ENCODE results near the gene ZSWIM5. TPM values are rescaled to one million over a fixed set of nuclear protein-coding genes. Genes with fewer than 3 reads are reported as not detected.
A peak's percentile ranks its signal among the peaks of the same experiment; 100 is the strongest.

Gene ZSWIM5
- total and polyA plus RNA-seq, 2 of the 8 experiments (the other 6 are each of a cell fraction or from before 2014, with no cell fraction given): 2.5 to 3.9 TPM

DNA sequence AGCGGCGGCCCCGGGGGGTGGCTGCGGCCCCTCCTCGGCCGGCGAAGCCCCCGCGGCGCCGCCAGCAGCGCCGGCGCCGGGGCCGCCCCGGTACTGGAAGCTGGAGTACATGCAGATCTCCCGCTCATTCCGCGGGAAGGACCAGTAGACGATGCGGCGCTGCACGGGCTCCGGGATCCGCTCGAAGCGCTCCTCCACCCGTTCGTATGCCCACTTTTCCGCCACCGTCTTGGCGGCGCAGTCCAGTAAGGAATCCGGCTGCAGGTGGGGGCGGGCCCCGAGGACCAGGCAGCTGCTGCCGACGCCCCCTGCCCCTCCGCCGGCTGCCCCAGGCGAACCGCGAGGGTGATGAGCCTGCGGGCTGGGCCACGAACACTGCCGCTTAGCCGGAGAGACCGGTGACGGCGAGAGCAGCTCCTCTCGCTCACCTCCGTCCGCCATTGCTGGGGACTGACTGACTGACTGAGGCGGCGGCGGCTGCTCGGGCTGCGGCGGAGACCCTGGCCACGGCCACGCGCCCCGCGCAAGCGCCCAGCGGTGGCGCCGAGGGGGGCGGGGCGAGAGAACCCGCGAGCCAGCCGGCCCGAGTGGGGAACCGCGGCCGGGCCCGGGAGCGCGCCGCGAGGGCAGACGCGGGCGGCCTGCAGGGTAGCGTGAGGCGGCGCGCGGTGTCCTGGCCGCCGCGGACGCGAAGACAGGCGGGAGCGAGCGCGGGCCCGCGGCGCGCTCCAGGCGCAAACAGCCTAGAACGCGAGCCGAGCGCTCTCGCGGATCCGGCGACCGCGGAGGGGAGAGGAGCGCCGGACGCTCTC, at the start of gene ZSWIM5 (continued):
- TF ChIP-seq, protein P1, sequence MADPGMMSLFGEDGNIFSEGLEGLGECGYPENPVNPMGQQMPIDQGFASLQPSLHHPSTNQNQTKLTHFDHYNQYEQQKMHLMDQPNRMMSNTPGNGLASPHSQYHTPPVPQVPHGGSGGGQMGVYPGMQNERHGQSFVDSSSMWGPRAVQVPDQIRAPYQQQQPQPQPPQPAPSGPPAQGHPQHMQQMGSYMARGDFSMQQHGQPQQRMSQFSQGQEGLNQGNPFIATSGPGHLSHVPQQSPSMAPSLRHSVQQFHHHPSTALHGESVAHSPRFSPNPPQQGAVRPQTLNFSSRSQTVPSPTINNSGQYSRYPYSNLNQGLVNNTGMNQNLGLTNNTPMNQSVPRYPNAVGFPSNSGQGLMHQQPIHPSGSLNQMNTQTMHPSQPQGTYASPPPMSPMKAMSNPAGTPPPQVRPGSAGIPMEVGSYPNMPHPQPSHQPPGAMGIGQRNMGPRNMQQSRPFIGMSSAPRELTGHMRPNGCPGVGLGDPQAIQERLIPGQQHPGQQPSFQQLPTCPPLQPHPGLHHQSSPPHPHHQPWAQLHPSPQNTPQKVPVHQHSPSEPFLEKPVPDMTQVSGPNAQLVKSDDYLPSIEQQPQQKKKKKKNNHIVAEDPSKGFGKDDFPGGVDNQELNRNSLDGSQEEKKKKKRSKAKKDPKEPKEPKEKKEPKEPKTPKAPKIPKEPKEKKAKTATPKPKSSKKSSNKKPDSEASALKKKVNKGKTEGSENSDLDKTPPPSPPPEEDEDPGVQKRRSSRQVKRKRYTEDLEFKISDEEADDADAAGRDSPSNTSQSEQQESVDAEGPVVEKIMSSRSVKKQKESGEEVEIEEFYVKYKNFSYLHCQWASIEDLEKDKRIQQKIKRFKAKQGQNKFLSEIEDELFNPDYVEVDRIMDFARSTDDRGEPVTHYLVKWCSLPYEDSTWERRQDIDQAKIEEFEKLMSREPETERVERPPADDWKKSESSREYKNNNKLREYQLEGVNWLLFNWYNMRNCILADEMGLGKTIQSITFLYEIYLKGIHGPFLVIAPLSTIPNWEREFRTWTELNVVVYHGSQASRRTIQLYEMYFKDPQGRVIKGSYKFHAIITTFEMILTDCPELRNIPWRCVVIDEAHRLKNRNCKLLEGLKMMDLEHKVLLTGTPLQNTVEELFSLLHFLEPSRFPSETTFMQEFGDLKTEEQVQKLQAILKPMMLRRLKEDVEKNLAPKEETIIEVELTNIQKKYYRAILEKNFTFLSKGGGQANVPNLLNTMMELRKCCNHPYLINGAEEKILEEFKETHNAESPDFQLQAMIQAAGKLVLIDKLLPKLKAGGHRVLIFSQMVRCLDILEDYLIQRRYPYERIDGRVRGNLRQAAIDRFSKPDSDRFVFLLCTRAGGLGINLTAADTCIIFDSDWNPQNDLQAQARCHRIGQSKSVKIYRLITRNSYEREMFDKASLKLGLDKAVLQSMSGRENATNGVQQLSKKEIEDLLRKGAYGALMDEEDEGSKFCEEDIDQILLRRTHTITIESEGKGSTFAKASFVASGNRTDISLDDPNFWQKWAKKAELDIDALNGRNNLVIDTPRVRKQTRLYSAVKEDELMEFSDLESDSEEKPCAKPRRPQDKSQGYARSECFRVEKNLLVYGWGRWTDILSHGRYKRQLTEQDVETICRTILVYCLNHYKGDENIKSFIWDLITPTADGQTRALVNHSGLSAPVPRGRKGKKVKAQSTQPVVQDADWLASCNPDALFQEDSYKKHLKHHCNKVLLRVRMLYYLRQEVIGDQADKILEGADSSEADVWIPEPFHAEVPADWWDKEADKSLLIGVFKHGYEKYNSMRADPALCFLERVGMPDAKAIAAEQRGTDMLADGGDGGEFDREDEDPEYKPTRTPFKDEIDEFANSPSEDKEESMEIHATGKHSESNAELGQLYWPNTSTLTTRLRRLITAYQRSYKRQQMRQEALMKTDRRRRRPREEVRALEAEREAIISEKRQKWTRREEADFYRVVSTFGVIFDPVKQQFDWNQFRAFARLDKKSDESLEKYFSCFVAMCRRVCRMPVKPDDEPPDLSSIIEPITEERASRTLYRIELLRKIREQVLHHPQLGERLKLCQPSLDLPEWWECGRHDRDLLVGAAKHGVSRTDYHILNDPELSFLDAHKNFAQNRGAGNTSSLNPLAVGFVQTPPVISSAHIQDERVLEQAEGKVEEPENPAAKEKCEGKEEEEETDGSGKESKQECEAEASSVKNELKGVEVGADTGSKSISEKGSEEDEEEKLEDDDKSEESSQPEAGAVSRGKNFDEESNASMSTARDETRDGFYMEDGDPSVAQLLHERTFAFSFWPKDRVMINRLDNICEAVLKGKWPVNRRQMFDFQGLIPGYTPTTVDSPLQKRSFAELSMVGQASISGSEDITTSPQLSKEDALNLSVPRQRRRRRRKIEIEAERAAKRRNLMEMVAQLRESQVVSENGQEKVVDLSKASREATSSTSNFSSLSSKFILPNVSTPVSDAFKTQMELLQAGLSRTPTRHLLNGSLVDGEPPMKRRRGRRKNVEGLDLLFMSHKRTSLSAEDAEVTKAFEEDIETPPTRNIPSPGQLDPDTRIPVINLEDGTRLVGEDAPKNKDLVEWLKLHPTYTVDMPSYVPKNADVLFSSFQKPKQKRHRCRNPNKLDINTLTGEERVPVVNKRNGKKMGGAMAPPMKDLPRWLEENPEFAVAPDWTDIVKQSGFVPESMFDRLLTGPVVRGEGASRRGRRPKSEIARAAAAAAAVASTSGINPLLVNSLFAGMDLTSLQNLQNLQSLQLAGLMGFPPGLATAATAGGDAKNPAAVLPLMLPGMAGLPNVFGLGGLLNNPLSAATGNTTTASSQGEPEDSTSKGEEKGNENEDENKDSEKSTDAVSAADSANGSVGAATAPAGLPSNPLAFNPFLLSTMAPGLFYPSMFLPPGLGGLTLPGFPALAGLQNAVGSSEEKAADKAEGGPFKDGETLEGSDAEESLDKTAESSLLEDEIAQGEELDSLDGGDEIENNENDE (IDR thresholded peaks at IDR 0.05; ENCODE audit: insufficient replicate concordance, low read length): no peak
- no peak for TF ChIP-seq HDAC2 (IDR thresholded peaks at IDR 0.05; ENCODE audit: borderline replicate concordance in 1 of 2, low read depth in 2 of 2, low read length in 2 of 2)
- TF ChIP-seq MAFK (IDR thresholded peaks at IDR 0.05; ENCODE audit: low read depth, low read length): no peak
- 0 out of 2 replicates have a peak, but pooled peaks have one; percentile 6 for TF ChIP-seq TEAD4 (IDR thresholded peaks at IDR 0.05; ENCODE audit: low read depth, low read length)
- TF ChIP-seq EGR1 (IDR thresholded peaks at IDR 0.05; ENCODE audit: borderline replicate concordance, low read depth, low read length): no peak
- TF ChIP-seq HDAC6 (IDR thresholded peaks at IDR 0.05; ENCODE audit: low read depth, low read length): no peak
- TF ChIP-seq SAP30 (IDR thresholded peaks at IDR 0.05; ENCODE audit: insufficient read depth, insufficient replicate concordance, low read length): no peak
- no peak for TF ChIP-seq KDM5A (IDR thresholded peaks at IDR 0.05; ENCODE audit: low read length)
- peak; percentile 97 for TF ChIP-seq KDM4A (IDR thresholded peaks at IDR 0.05; ENCODE audit: low read depth, low read length, severe bottlenecking)
- peak; percentile 32 for TF ChIP-seq ASH2L (IDR thresholded peaks at IDR 0.05; ENCODE audit: low read length)
